ENCODE measurements around the gene MYBPC2. TPM values are rescaled to one million over a fixed set of nuclear protein-coding genes. Genes with fewer than 3 reads are reported as not detected.

MYBPC2 gene
- total RNA-seq, 2 donors from 2014 or later = not detected

- no peak for DNase-seq
- ATAC-seq = peak in 1 of 2 donors; percentile 6
Measured at GRCh38 chr19:50489461-50490011, 56.8 kb downstream of the MYBPC2 start.

GRCh38 chr19:50490411-50490811 lies 57.7 kb downstream of the MYBPC2 start:
- no peak for DNase-seq
- intact Hi-C loops (cut with DNase I) = no loop called here
- ATAC-seq = no peak

More at GRCh38 chr19:50489461-50490011, 56.8 kb downstream of the MYBPC2 start:
- intact Hi-C loops (cut with DNase I) = no loop called here

GRCh38 chr19:50490991-50491472 lies 58.3 kb downstream of the MYBPC2 start:
- intact Hi-C loops (cut with DNase I) = no loop called here
- DNase-seq = no peak
- ATAC-seq = no peak

GRCh38 chr19:50492303-50493052 lies 59.8 kb downstream of the MYBPC2 start:
- DNase-seq (no peak), ATAC-seq (no peak)
- intact Hi-C loops (cut with DNase I) = no loop called here

GRCh38 chr19:50493171-50493570 lies 60.5 kb downstream of the MYBPC2 start:
- DNase-seq (peak; percentile 2), ATAC-seq (no peak)

GRCh38 chr19:50494186-50495019 lies 61.7 kb downstream of the MYBPC2 start:
- intact Hi-C loops (cut with DNase I) = no loop called here
- DNase-seq (no peak), ATAC-seq (peak in 1 of 2 donors; percentile 3)

More at GRCh38 chr19:50493171-50493570, 60.5 kb downstream of the MYBPC2 start:
- intact Hi-C loops (cut with DNase I) = no loop called here

- no peak for ATAC-seq
- intact Hi-C loops (cut with DNase I) = no loop called here
Measured at GRCh38 chr19:50495020-50495531, 62.4 kb downstream of the MYBPC2 start.

GRCh38 chr19:50496189-50497021 lies 63.7 kb downstream of the MYBPC2 start:
- DNase-seq (peak; percentile 54), ATAC-seq (peak; percentile 28 to 42)
- intact Hi-C loops (cut with DNase I) = no loop called here

More at GRCh38 chr19:50495020-50495531, 62.4 kb downstream of the MYBPC2 start:
- no peak for DNase-seq

- no peak for DNase-seq
- intact Hi-C loops (cut with DNase I) = no loop called here
- ATAC-seq = no peak
Measured at GRCh38 chr19:50497022-50497405, 64.3 kb downstream of the MYBPC2 start.

- DNase-seq (no peak), ATAC-seq (no peak)
- intact Hi-C loops (cut with DNase I) = no loop called here
Measured at GRCh38 chr19:50498219-50499056, 65.7 kb downstream of the MYBPC2 start.

GRCh38 chr19:50500060-50500752 lies 67.5 kb downstream of the MYBPC2 start:
- DNase-seq = peak; percentile 75
- ATAC-seq = peak; percentile 60 to 63
- intact Hi-C loops (cut with DNase I) = no loop called here

- DNase-seq = peak; percentile 76
- intact Hi-C loops (cut with DNase I) = no loop called here
- ATAC-seq = peak; percentile 76 to 78
Measured at GRCh38 chr19:50500753-50501151, 68.1 kb downstream of the MYBPC2 start.

GRCh38 chr19:50501186-50501567 lies 68.5 kb downstream of the MYBPC2 start:
- ATAC-seq (peak in 1 of 2 donors; percentile 4), DNase-seq (no peak)
- intact Hi-C loops (cut with DNase I) = no loop called here

- ATAC-seq = peak; percentile 65 to 70
- DNase-seq = peak; percentile 69
- intact Hi-C loops (cut with DNase I) = no loop called here
Measured at GRCh38 chr19:50501568-50502475, 69.1 kb downstream of the MYBPC2 start.

GRCh38 chr19:50505856-50506611 lies 73.3 kb downstream of the MYBPC2 start:
- intact Hi-C loops (cut with DNase I) = no loop called here
- ATAC-seq (no peak), DNase-seq (no peak)

GRCh38 chr19:50506700-50507099 lies 74.0 kb downstream of the MYBPC2 start:
- intact Hi-C loops (cut with DNase I) = no loop called here
- no peak for DNase-seq
- no peak for ATAC-seq
